ENCODE measurements around the gene ZAR1.
"Not testable (repeated sequence)": the region's sequence is repeated elsewhere in the genome, so short reads cannot be mapped to it uniquely, and the experiment has no call there.

ZAR1 gene, protein sequence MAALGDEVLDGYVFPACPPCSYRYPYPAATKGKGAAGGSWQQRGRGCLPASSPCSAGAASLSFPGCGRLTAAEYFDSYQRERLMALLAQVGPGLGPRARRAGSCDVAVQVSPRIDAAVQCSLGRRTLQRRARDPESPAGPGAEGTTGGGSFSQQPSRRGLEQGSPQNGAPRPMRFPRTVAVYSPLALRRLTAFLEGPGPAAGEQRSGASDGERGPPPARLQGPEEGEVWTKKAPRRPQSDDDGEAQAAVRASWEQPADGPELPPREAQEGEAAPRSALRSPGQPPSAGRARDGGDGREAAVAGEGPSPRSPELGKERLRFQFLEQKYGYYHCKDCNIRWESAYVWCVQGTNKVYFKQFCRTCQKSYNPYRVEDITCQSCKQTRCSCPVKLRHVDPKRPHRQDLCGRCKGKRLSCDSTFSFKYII

GRCh38 chr4:48490012-48490679 is at the start of gene ZAR1:
TSS of gene ZAR1 (plus strand) at chr4:48490252. CDS start at chr4:48490292, 40 bp downstream.
- in situ Hi-C loops (cut with HindIII; ENCODE audit: low pct_ligation_motif_present, low pct_unique_long_range_greater_than_20kb, low sequenced_read_pairs): no loop called here
- DNase-seq: peak; percentile 8

DNA sequence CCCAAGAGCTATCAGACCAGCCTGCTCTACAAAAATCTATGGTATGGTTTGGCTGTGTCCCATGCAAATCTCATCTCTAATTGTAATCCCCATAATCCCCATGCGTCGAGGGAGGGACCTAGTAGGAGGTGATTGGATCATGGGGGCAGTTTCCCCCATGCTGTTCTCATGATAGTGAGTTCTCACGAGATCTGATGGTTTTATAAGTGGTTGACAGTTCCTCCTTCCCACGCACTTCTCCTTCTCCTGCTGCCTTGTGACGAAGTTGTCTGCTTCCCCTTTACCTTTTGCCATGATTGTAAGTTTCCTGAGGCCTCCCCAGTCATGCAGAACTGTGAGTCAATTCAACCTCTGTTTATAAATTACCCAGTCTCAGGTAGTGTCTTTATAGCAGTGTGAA is 49.1 kb upstream of the ZAR1 start:
- in situ Hi-C loops (cut with HindIII; ENCODE audit: low pct_ligation_motif_present, low pct_unique_long_range_greater_than_20kb, low sequenced_read_pairs); DNase-seq: not testable (repeated sequence)

DNA sequence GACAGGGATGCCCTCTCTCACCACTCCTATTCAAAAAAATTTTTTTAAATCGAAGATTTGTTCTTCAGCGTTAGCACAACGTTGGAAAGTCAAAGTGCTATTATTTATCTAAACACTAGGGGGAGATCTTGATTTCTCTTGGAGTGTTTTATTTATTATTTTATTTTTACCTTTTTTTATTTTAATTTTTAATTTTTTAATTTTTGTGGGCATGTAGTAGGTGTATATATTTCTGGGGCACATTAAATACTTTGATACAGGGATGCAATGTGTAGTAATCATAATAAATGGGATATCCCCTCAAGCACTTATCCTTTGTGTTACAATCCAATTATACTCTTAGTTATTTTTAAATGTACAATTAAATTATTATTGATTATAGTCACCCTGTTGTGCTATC is 44.3 kb upstream of the ZAR1 start:
- DNase-seq: peak; percentile 54
- in situ Hi-C loops (cut with HindIII; ENCODE audit: low pct_ligation_motif_present, low pct_unique_long_range_greater_than_20kb, low sequenced_read_pairs): no loop called here

DNA sequence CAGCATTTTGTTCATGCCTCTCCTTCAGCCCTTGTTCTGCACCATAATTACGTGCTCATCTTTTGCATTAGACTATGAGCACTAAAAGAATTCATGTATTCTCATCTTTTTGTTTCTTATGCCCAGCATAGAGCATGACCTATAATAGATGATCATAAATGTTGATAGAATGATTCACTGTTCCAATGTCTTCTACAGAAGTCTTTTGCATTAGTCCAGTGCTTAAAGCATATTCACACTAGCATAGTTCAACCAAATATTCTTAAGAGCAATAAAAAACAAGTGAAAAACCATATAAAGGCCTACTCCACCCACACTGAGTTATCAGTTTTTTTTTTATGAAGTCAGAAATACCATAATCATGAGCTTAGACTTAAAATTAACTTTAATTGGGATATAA is 43.4 kb upstream of the ZAR1 start:
- in situ Hi-C loops (cut with HindIII; ENCODE audit: low pct_ligation_motif_present, low pct_unique_long_range_greater_than_20kb, low sequenced_read_pairs): no loop called here

DNA sequence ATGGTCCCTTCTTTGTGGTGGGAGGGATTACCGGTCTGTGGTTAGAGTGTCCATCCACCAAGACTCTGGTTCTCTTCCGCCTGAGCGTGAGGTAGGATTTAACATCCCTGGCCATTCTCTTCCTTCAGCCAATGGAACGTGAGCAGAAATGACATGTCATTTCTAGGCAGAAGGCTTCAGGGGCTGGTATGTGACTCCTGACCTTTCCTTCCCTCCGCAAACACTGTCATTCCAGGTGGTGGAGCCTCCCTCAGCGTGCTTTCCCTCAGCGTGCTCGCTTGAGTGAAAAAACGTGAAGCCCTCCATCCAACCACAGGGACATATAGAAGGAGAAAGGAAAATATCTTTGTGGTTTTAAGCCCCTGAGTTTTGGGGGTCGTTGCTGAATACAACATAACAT is 40.9 kb upstream of the ZAR1 start:
- in situ Hi-C loops (cut with HindIII; ENCODE audit: low pct_ligation_motif_present, low pct_unique_long_range_greater_than_20kb, low sequenced_read_pairs): no loop called here
- DNase-seq: no peak

More for the DNA sequence above, 43.4 kb upstream of the ZAR1 start:
- DNase-seq: no peak

- DNase-seq: no peak
Observed at GRCh38 chr4:48450740-48451139, 39.3 kb upstream of the ZAR1 start.

DNA sequence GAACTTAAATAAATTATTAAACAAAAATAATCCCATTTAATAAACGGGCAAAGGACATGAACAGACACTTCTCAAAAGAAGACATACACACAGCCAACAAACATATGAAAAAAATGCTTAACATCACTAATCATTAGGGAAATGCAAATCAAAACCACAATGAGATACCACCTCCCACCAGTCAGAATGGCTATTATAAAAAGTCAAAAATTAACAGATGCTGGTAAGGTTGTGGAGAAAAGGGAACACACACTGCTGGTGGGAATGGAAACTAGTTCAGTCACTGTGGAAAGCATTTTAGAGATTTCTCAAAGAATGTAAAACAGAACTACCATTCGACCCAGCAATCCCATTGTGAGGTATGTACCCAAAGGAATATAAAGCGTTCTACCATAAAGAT is 38.4 kb upstream of the ZAR1 start:
- in situ Hi-C loops (cut with HindIII; ENCODE audit: low pct_ligation_motif_present, low pct_unique_long_range_greater_than_20kb, low sequenced_read_pairs): not testable (repeated sequence)

More at GRCh38 chr4:48450740-48451139, 39.3 kb upstream of the ZAR1 start:
- in situ Hi-C loops (cut with HindIII; ENCODE audit: low pct_ligation_motif_present, low pct_unique_long_range_greater_than_20kb, low sequenced_read_pairs): no loop called here

DNA sequence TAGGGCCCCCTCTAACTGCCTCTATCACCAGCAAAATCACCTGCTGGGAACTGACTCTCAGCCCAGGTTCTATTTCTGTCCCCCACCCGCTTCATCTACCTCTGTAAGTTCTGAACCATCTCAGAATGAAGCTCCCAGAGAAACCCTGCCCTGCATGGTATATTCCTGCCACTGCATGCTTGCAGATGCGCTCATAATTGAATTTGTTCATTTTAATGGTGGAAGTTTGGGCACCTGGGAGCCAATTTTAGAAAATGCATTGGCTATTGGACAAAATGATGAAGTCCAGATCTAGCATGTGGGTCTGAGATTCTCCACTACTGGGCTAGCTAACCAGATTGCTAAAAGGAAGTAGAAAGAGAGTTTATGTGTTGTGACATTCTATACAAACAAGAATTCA is 35.5 kb upstream of the ZAR1 start:
- DNase-seq: no peak
- in situ Hi-C loops (cut with HindIII; ENCODE audit: low pct_ligation_motif_present, low pct_unique_long_range_greater_than_20kb, low sequenced_read_pairs): no loop called here

More for the DNA sequence above, 38.4 kb upstream of the ZAR1 start:
- not testable (repeated sequence) for DNase-seq

DNA sequence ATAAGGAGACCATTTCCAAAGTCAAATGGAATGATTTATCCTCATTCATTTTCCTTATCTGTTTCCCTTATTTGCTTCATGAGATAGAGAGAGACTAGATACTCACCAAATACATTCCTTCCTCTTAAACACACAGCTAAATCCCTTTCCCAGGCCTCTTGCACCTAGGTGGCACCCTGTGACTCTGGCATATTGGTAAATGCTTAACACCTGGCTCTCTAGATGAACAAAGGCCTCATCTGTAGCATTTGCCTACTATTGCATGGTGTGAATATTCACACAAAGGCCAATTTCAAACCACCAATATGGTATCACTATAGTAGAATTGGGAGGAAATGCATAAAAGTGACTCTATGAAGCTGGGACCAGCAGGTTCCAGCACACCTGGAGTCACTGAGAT is 29.1 kb upstream of the ZAR1 start:
- DNase-seq: no peak
- in situ Hi-C loops (cut with HindIII; ENCODE audit: low pct_ligation_motif_present, low pct_unique_long_range_greater_than_20kb, low sequenced_read_pairs): no loop called here

GRCh38 chr4:48462363-48462762 is 27.7 kb upstream of the ZAR1 start:
- in situ Hi-C loops (cut with HindIII; ENCODE audit: low pct_ligation_motif_present, low pct_unique_long_range_greater_than_20kb, low sequenced_read_pairs): no loop called here
- no peak for DNase-seq

DNA sequence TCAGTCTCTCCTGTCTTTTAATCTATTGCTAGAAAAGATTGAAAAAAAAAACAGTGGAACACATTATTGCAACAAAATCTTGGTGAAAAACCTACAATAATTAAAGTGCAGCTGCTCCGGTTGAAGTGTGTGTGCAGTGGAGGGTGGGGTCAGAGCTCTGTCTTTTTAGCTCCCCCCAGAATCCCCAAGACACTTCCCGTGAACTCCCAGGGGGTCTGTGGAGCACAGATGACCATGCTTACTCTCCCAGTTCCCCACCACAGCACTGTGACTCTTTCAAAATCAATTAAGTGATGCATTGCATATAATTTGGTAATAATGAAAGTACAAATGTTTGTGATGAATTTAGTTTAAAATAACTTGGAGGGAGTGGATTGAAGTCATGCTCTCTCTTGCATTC is 22.6 kb upstream of the ZAR1 start:
- no peak for DNase-seq
- in situ Hi-C loops (cut with HindIII; ENCODE audit: low pct_ligation_motif_present, low pct_unique_long_range_greater_than_20kb, low sequenced_read_pairs): no loop called here

DNA sequence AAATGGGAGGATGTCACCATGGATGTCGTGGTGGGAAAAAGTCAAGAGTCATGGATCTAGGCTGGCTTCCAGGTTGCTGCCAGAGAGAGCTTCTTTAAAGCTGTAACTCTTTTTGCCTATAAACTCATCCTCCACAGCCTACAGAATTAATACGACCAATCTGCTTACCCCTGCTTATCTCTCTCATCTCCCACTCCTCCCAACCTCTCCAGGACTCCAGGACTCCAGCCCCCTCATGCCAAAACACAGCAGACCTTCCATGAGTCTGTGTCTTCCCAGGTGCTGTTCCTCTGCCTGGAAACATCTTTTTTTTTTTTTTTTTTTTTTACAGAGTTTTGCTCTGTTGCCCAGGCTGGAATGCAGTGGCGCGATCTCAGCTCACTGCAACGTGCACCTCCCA is 22.2 kb upstream of the ZAR1 start:
- no peak for DNase-seq
- in situ Hi-C loops (cut with HindIII; ENCODE audit: low pct_ligation_motif_present, low pct_unique_long_range_greater_than_20kb, low sequenced_read_pairs): no loop called here

GRCh38 chr4:48470137-48470536 is 19.9 kb upstream of the ZAR1 start:
- in situ Hi-C loops (cut with HindIII; ENCODE audit: low pct_ligation_motif_present, low pct_unique_long_range_greater_than_20kb, low sequenced_read_pairs): no loop called here
- no peak for DNase-seq

GRCh38 chr4:48470570-48470969 is 19.5 kb upstream of the ZAR1 start:
- in situ Hi-C loops (cut with HindIII; ENCODE audit: low pct_ligation_motif_present, low pct_unique_long_range_greater_than_20kb, low sequenced_read_pairs): no loop called here
- no peak for DNase-seq

GRCh38 chr4:48472794-48473193 is 17.3 kb upstream of the ZAR1 start:
- no peak for DNase-seq
- in situ Hi-C loops (cut with HindIII; ENCODE audit: low pct_ligation_motif_present, low pct_unique_long_range_greater_than_20kb, low sequenced_read_pairs): no loop called here

DNA sequence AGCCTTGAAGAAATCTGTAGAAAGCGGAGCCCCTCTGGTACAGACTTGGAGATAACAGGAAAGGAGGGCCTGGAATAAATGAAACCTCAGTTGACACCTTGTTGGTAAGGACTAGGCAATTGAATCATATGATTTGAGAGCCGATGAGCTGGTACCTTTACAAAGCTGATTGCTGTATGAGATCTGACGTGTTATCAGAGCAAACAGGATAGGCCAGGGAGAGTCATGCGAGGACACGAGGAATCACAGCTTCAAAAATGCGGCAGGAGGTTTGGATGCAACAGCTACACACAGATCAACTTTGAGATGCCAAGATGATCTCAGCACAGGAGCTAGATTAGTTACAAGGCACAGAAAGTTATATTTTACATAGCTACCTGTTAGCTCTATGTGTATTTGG is 14.3 kb upstream of the ZAR1 start:
- no peak for DNase-seq
- in situ Hi-C loops (cut with HindIII; ENCODE audit: low pct_ligation_motif_present, low pct_unique_long_range_greater_than_20kb, low sequenced_read_pairs): no loop called here

GRCh38 chr4:48478273-48478672 is 11.8 kb upstream of the ZAR1 start:
- in situ Hi-C loops (cut with HindIII; ENCODE audit: low pct_ligation_motif_present, low pct_unique_long_range_greater_than_20kb, low sequenced_read_pairs): no loop called here
- no peak for DNase-seq

DNA sequence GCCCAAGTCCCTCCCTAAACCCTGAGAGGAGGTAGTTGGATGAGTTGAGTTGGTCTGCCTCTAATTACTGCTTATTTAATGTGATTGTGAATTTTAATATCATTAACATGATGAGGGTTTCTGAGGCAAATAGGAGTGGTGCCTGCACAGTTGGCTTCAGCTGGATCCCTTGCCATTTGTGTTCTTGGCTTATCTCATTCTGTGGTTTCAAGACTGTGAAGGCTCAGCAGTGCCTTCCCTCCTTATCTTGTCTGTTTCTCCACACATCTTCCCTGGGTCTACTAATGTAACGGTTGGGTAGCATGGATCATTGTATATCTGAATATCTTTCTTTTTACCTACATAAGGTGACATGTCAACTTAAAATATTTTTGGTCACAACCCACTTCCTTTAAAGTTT is 8.5 kb upstream of the ZAR1 start:
- in situ Hi-C loops (cut with HindIII; ENCODE audit: low pct_ligation_motif_present, low pct_unique_long_range_greater_than_20kb, low sequenced_read_pairs): no loop called here
- no peak for DNase-seq

- in situ Hi-C loops (cut with HindIII; ENCODE audit: low pct_ligation_motif_present, low pct_unique_long_range_greater_than_20kb, low sequenced_read_pairs): no loop called here
Observed at GRCh38 chr4:48483006-48483776, 6.9 kb upstream of the ZAR1 start, which contains the start of gene SLC10A4. TSS of gene SLC10A4 (plus strand) at chr4:48483343. CDS start at chr4:48483562, 219 bp downstream.

More at GRCh38 chr4:48483006-48483776, 6.9 kb upstream of the ZAR1 start, which contains the start of gene SLC10A4:
- DNase-seq: no peak

All from ACHN (cell line).